Measurements from ENCODE around the gene INVS. TPM values are rescaled to one million over a fixed set of nuclear protein-coding genes. Genes with fewer than 3 reads are reported as not detected.

Gene INVS
- polyA plus RNA-seq, 4 donors, result 2.7 to 15.5 (median 6.4) TPM

DNA sequence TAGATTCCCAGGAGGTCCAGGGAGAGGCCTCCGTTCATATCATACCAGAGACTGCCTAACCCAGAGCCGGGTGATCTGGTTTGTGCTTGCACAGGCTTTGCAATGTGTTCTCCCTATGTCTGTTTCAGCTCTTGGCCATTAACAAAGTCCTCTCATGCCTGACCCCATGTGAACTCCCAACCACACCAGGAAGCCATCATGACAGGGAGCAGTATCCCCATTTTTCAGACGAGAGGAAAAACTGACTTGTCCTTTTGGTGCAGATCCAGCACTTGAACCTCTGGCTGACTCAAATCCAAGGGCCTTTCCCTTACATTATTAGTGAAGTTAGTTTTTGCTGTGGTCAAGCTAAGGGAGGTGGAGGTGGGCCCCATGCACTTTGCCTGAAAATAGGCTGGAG, 195.3 kb downstream of the INVS start:
- DNase-seq (no peak), FAIRE-seq (no peak)
- H3K27ac ChIP-seq (ENCODE audit: low read depth in 1 of 3, low read length in 2 of 3), result no peak overlapping the region
- no peaks in the 10 kb centered on the region for H3K27me3 ChIP-seq (ENCODE audit: control insufficient read depth in 3 of 3, insufficient read depth in 3 of 3, low read length in 3 of 3)
- H3K4me1 ChIP-seq (ENCODE audit: control insufficient read depth in 3 of 3, insufficient read depth in 2 of 3, low read depth in 1 of 3, low read length in 2 of 3), result peaks cover 0 to 9% (median 0%) of the 10 kb centered on the region in 3 donors
- no peak overlapping the region for H3K4me3 ChIP-seq (ENCODE audit: low read depth in 1 of 3, low read length in 3 of 3)
- 77 to 94% (median 81%) methylated on average over 3 of the region's 3 CpGs for WGBS, 3 donors
- peaks cover 10 to 41% (median 20%) of the 10 kb centered on the region in 3 donors for H3K36me3 ChIP-seq (ENCODE audit: control insufficient read depth in 3 of 3, insufficient read depth in 2 of 3, low read depth in 1 of 3, low read length in 3 of 3)
- no peaks in the 10 kb centered on the region for H3K9me3 ChIP-seq (ENCODE audit: control insufficient read depth in 2 of 2, insufficient read depth in 1 of 2, low read depth in 1 of 2, low read length in 1 of 2)

GRCh38 chr9:100294806-100295205, 195.8 kb downstream of the INVS start:
- Histone ChIP-seq H3K4me3 (ENCODE audit: low read depth in 1 of 3, low read length in 3 of 3) (no peak overlapping the region), H3K27ac (ENCODE audit: low read depth in 1 of 3, low read length in 2 of 3) (no peak overlapping the region), H3K27me3 (ENCODE audit: control insufficient read depth in 3 of 3, insufficient read depth in 3 of 3, low read length in 3 of 3) (no peaks in the 10 kb centered on the region), H3K4me1 (ENCODE audit: control insufficient read depth in 3 of 3, insufficient read depth in 2 of 3, low read depth in 1 of 3, low read length in 2 of 3) (peaks cover 0 to 9% (median 0%) of the 10 kb centered on the region in 3 donors), H3K9me3 (ENCODE audit: control insufficient read depth in 2 of 2, insufficient read depth in 1 of 2, low read depth in 1 of 2, low read length in 1 of 2) (no peaks in the 10 kb centered on the region), H3K36me3 (ENCODE audit: control insufficient read depth in 3 of 3, insufficient read depth in 2 of 3, low read depth in 1 of 3, low read length in 3 of 3) (peaks cover 10 to 39% (median 20%) of the 10 kb centered on the region in 3 donors)
- FAIRE-seq (no peak), DNase-seq (no peak)
- 80 to 81% (median 80%) methylated on average over 6 of the region's 6 CpGs for WGBS, 3 donors

- WGBS, 3 donors, result 95 to 99% (median 96%) methylated on average over 2 of the region's 2 CpGs
- FAIRE-seq, result no peak
- Histone ChIP-seq H3K36me3 (ENCODE audit: control insufficient read depth in 3 of 3, insufficient read depth in 2 of 3, low read depth in 1 of 3, low read length in 3 of 3) (peaks cover 12 to 39% (median 19%) of the 10 kb centered on the region in 3 donors), H3K4me3 (ENCODE audit: low read depth in 1 of 3, low read length in 3 of 3) (no peak overlapping the region), H3K27ac (ENCODE audit: low read depth in 1 of 3, low read length in 2 of 3) (no peak overlapping the region), H3K9me3 (ENCODE audit: control insufficient read depth in 2 of 2, insufficient read depth in 1 of 2, low read depth in 1 of 2, low read length in 1 of 2) (no peaks in the 10 kb centered on the region), H3K4me1 (ENCODE audit: control insufficient read depth in 3 of 3, insufficient read depth in 2 of 3, low read depth in 1 of 3, low read length in 2 of 3) (peaks cover 0 to 9% (median 0%) of the 10 kb centered on the region in 3 donors), H3K27me3 (ENCODE audit: control insufficient read depth in 3 of 3, insufficient read depth in 3 of 3, low read length in 3 of 3) (no peaks in the 10 kb centered on the region)
- DNase-seq, result no peak
Measured at GRCh38 chr9:100295240-100295639, 196.2 kb downstream of the INVS start.

DNA sequence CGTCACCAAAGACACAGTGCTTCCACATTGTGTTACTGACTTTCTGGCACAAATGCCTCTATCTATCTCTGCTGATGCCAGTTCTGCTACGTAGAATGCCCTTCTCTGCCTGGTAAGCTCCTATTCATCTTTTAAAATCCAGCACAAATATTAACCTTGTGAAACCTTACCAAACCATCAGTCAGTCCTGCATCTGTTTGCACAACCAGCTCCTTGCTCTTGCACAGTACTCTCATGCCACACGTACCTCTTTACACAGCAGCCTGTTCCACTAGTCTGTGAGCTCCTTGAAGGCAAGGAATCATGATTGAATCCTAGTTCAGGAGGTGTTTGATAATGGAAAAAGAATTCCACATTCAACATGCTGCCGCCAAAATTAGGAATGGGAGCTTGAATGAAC, 197.4 kb downstream of the INVS start:
- 81 to 98% (median 83%) methylated on average over 4 of the region's 4 CpGs for WGBS, 3 donors
- H3K36me3 ChIP-seq (ENCODE audit: control insufficient read depth in 3 of 3, insufficient read depth in 2 of 3, low read depth in 1 of 3, low read length in 3 of 3), result peaks cover 16 to 33% (median 24%) of the 10 kb centered on the region in 3 donors
- no peak for FAIRE-seq
- no peak overlapping the region for H3K27ac ChIP-seq (ENCODE audit: low read depth in 1 of 3, low read length in 2 of 3)
- DNase-seq, result no peak
- no peak overlapping the region for H3K4me3 ChIP-seq (ENCODE audit: low read depth in 1 of 3, low read length in 3 of 3)
- H3K4me1 ChIP-seq (ENCODE audit: control insufficient read depth in 3 of 3, insufficient read depth in 2 of 3, low read depth in 1 of 3, low read length in 2 of 3), result peaks cover 0 to 9% (median 0%) of the 10 kb centered on the region in 3 donors
- H3K9me3 ChIP-seq (ENCODE audit: control insufficient read depth in 2 of 2, insufficient read depth in 1 of 2, low read depth in 1 of 2, low read length in 1 of 2), result no peaks in the 10 kb centered on the region
- H3K27me3 ChIP-seq (ENCODE audit: control insufficient read depth in 3 of 3, insufficient read depth in 3 of 3, low read length in 3 of 3), result no peaks in the 10 kb centered on the region

GRCh38 chr9:100298378-100298777, 199.3 kb downstream of the INVS start:
- Histone ChIP-seq H3K9me3 (ENCODE audit: control insufficient read depth in 2 of 2, insufficient read depth in 1 of 2, low read depth in 1 of 2, low read length in 1 of 2) (no peaks in the 10 kb centered on the region), H3K4me1 (ENCODE audit: control insufficient read depth in 3 of 3, insufficient read depth in 2 of 3, low read depth in 1 of 3, low read length in 2 of 3) (peaks cover 0 to 9% (median 0%) of the 10 kb centered on the region in 3 donors), H3K27ac (ENCODE audit: low read depth in 1 of 3, low read length in 2 of 3) (no peak overlapping the region), H3K27me3 (ENCODE audit: control insufficient read depth in 3 of 3, insufficient read depth in 3 of 3, low read length in 3 of 3) (no peaks in the 10 kb centered on the region), H3K36me3 (ENCODE audit: control insufficient read depth in 3 of 3, insufficient read depth in 2 of 3, low read depth in 1 of 3, low read length in 3 of 3) (peaks cover 17 to 27% (median 20%) of the 10 kb centered on the region in 3 donors), H3K4me3 (ENCODE audit: low read depth in 1 of 3, low read length in 3 of 3) (no peak overlapping the region)
- DNase-seq (no peak), FAIRE-seq (no peak)
- WGBS, 3 donors, result 79 to 99% (median 80%) methylated on average over 3 of the region's 3 CpGs

DNA sequence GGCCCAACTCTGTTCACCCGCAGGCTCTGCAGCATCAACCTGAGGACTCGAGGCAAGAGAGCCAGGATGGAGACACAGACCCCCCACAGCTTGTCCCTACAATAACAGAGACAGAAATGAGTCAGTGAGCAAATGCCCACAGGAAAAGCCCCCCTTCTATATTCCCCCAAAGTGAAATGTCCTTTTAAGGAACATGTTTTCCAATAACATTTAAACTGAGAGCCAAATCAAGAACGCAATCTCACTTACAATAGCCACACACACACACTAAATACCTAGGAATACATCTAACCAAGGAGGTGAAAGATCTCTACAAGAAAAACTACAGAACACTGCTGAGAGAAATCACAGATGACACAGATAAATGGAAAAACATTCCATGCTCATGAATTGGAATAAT, 204.7 kb downstream of the INVS start:
- 92 to 94% (median 93%) methylated on average over 3 of the region's 3 CpGs for WGBS, 3 donors
- Histone ChIP-seq H3K36me3 (ENCODE audit: control insufficient read depth in 3 of 3, insufficient read depth in 2 of 3, low read depth in 1 of 3, low read length in 3 of 3) (peaks cover 6 to 15% (median 11%) of the 10 kb centered on the region in 3 donors), H3K9me3 (ENCODE audit: control insufficient read depth in 2 of 2, insufficient read depth in 1 of 2, low read depth in 1 of 2, low read length in 1 of 2) (peaks cover 0 to 2% of the 10 kb centered on the region in 2 donors), H3K4me1 (ENCODE audit: control insufficient read depth in 3 of 3, insufficient read depth in 2 of 3, low read depth in 1 of 3, low read length in 2 of 3) (no peaks in the 10 kb centered on the region), H3K27me3 (ENCODE audit: control insufficient read depth in 3 of 3, insufficient read depth in 3 of 3, low read length in 3 of 3) (no peaks in the 10 kb centered on the region), H3K27ac (ENCODE audit: low read depth in 1 of 3, low read length in 2 of 3) (no peak overlapping the region), H3K4me3 (ENCODE audit: low read depth in 1 of 3, low read length in 3 of 3) (no peak overlapping the region)
- no peak for DNase-seq
- FAIRE-seq, result no peak

DNA sequence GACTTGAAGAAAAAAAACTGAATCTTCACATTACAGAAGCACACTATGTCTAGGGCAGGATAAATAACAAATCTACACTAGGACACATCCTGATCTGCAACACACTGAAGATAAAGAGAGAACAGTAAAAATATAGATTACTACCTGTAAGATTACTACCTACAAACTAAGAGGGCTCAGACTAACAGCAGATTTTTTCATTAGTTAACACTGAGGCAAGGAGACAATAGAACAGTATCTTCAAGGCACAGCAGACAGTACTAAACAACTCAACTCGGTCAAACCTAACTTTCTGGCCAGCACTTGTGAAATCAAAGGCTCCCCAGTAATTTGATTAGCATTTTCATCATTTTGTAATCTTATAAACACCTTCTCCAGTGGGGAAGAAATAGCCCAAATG, 207.2 kb downstream of the INVS start:
- 93 to 100% (median 95%) methylated on average over 1 of the region's 1 CpG for whole genome bisulfite sequencing, 3 donors
- Histone ChIP-seq H3K36me3 (ENCODE audit: control insufficient read depth in 3 of 3, insufficient read depth in 2 of 3, low read depth in 1 of 3, low read length in 3 of 3) (peaks cover 2 to 14% (median 12%) of the 10 kb centered on the region in 3 donors), H3K9me3 (ENCODE audit: control insufficient read depth in 2 of 2, insufficient read depth in 1 of 2, low read depth in 1 of 2, low read length in 1 of 2) (peaks cover 0 to 2% of the 10 kb centered on the region in 2 donors), H3K4me3 (ENCODE audit: low read depth in 1 of 3, low read length in 3 of 3) (no peak overlapping the region), H3K27me3 (ENCODE audit: control insufficient read depth in 3 of 3, insufficient read depth in 3 of 3, low read length in 3 of 3) (no peaks in the 10 kb centered on the region), H3K27ac (ENCODE audit: low read depth in 1 of 3, low read length in 2 of 3) (no peak overlapping the region), H3K4me1 (ENCODE audit: control insufficient read depth in 3 of 3, insufficient read depth in 2 of 3, low read depth in 1 of 3, low read length in 2 of 3) (no peaks in the 10 kb centered on the region)
- no peak for DNase-seq
- no peak for FAIRE-seq

GRCh38 chr9:100307080-100307479, 208.0 kb downstream of the INVS start:
- DNase-seq (no peak), FAIRE-seq (no peak)
- WGBS, 3 donors, result 74 to 89% (median 82%) methylated on average over 2 of the region's 2 CpGs
- Histone ChIP-seq H3K4me3 (ENCODE audit: low read depth in 1 of 3, low read length in 3 of 3) (no peak overlapping the region), H3K9me3 (ENCODE audit: control insufficient read depth in 2 of 2, insufficient read depth in 1 of 2, low read depth in 1 of 2, low read length in 1 of 2) (peaks cover 0 to 2% of the 10 kb centered on the region in 2 donors), H3K36me3 (ENCODE audit: control insufficient read depth in 3 of 3, insufficient read depth in 2 of 3, low read depth in 1 of 3, low read length in 3 of 3) (peaks cover 2 to 14% (median 9%) of the 10 kb centered on the region in 3 donors), H3K4me1 (ENCODE audit: control insufficient read depth in 3 of 3, insufficient read depth in 2 of 3, low read depth in 1 of 3, low read length in 2 of 3) (no peaks in the 10 kb centered on the region), H3K27ac (ENCODE audit: low read depth in 1 of 3, low read length in 2 of 3) (no peak overlapping the region), H3K27me3 (ENCODE audit: control insufficient read depth in 3 of 3, insufficient read depth in 3 of 3, low read length in 3 of 3) (no peaks in the 10 kb centered on the region)

DNA sequence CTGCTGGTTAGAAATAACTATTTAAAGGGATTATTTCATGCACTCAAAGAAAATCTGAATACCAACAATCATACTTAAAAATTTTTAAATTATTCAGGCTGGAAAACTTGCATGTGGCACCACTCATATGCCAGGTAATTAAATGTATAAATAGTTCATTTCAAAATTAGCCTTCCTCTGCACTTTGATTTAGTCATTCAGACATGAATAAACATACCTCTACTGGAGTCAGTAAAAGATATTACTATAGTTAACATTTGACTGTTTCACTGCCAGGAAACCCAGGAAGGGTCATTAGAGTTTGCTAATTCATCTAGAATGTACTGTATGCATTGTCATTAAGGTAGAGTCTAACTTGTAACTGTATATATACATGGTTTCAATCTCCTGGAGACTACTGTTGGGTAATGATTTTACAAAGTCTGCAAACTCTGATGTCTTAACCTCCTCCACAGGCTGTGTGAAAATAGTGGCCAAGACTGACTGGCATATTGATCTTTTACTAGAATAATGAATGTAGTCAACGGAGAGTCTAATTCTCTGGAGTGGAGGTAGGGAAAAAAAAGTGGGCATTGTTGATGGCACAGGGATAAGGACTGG, 210.0 kb downstream of the INVS start:
- peaks cover 2 to 13% (median 2%) of the 10 kb centered on the region in 3 donors for H3K36me3 ChIP-seq (ENCODE audit: control insufficient read depth in 3 of 3, insufficient read depth in 2 of 3, low read depth in 1 of 3, low read length in 3 of 3)
- FAIRE-seq, result no peak
- 77 to 95% (median 87%) methylated on average over 1 of the region's 1 CpG for WGBS, 3 donors
- H3K27me3 ChIP-seq (ENCODE audit: control insufficient read depth in 3 of 3, insufficient read depth in 3 of 3, low read length in 3 of 3), result no peaks in the 10 kb centered on the region
- no peaks in the 10 kb centered on the region for H3K4me1 ChIP-seq (ENCODE audit: control insufficient read depth in 3 of 3, insufficient read depth in 2 of 3, low read depth in 1 of 3, low read length in 2 of 3)
- H3K4me3 ChIP-seq (ENCODE audit: low read depth in 1 of 3, low read length in 3 of 3), result no peak overlapping the region
- no peak overlapping the region for H3K27ac ChIP-seq (ENCODE audit: low read depth in 1 of 3, low read length in 2 of 3)
- H3K9me3 ChIP-seq (ENCODE audit: control insufficient read depth in 2 of 2, insufficient read depth in 1 of 2, low read depth in 1 of 2, low read length in 1 of 2), result peaks cover 0 to 4% of the 10 kb centered on the region in 2 donors
- DNase-seq, result no peak

All from small intestine (tissue), 7 donors.